GM12878 (cell line): ENCODE results near the gene LMCD1. TPM values are rescaled to one million over a fixed set of nuclear protein-coding genes. Genes with fewer than 3 reads are reported as not detected.

Experiments
- BCL11A ChIP-seq: IDR thresholded peaks from 2 replicates; pipeline ENCODE4 v1.6.1; 2011; ENCODE audit warnings: low read depth, low read length
- BCLAF1 ChIP-seq: fragments of 450-650 bp; IDR thresholded peaks from 2 replicates; pipeline ENCODE4 v1.6.1; 2017; ENCODE audit warnings: antibody characterized with exemption, mild to moderate bottlenecking, moderate library complexity
- CEBPZ ChIP-seq: fragments of 150-350 bp; IDR thresholded peaks from 2 replicates; pipeline ENCODE4 v1.6.1; 2016; ENCODE audit warnings: low read depth, low read length
- EP300 ChIP-seq, 2 experiments: fragments of 150-350 bp in 1 of 2; IDR thresholded peaks; 2 replicates each; pipeline ENCODE4 v1.6.1; 2011 to 2012; ENCODE audit warnings: low read depth in 2 of 2, low read length in 2 of 2, borderline replicate concordance in 1 of 2, improper control_type of control experiment in 1 of 2, inconsistent platforms in 1 of 2; ENCODE audit not compliant: control insufficient read depth in 1 of 2
- RAD21 ChIP-seq: IDR thresholded peaks from 2 replicates; pipeline ENCODE4 v1.6.1; 2011; ENCODE audit warnings: mild to moderate bottlenecking, low read depth, low read length, moderate library complexity; ENCODE audit not compliant: insufficient read depth
- RB1 ChIP-seq: fragments of 450-650 bp; formaldehyde crosslinking; IDR thresholded peaks from 2 replicates; pipeline ENCODE4 v1.6.1; 2017; ENCODE audit warnings: mild to moderate bottlenecking, borderline replicate concordance
- SIN3A ChIP-seq: IDR thresholded peaks from 2 replicates; pipeline ENCODE4 v1.6.1; 2012; ENCODE audit warnings: low read depth, low read length, improper control_type of control experiment
- STAT1 ChIP-seq: fragments of 450-650 bp; conservative IDR thresholded peaks from 2 replicates; pipeline ENCODE4 v1.6.1; 2014; ENCODE audit warnings: antibody characterized with exemption, mild to moderate bottlenecking
- polyA plus RNA-seq, 11 experiments: library from polyadenylated mRNA; depleted of rRNA in 4 of 11; unstranded in 6 of 11; stranded (reverse) in 5 of 11; fragments of >200 nt; fragmentation: Nextera tagmentation in 4 of 11; fragmentation: Illumina TruSeq in 1 of 11; extraction: Ambion mirVana in 4 of 11; extraction: Trizol in 1 of 11; gene quantifications; 1 replicate in 1 of 11; 2 replicates in 10 of 11; pipeline versions ENCODE4 v1.2.1 to v1.2.3, GENCODE V29; 2011 to 2016; ENCODE audit warnings: inconsistent platforms in 2 of 11, missing spikeins in 2 of 11, low read depth in 1 of 11
- total RNA-seq, 4 experiments: library from RNA; depleted of rRNA in 3 of 4; stranded (reverse); fragments of >200 nt in 3 of 4; fragmentation: Illumina TruSeq in 1 of 4; extraction: Trizol in 1 of 4; gene quantifications; 2 replicates each; pipeline versions ENCODE4 v1.2.1 to v1.2.3, GENCODE V29; 2013 to 2021
- TF ChIP-seq, protein P1 (sequence below): fragments of 450-650 bp; IDR thresholded peaks from 2 replicates; pipeline ENCODE4 v1.6.1; 2017; ENCODE audit warnings: borderline replicate concordance

LMCD1 gene
- total and polyA plus RNA-seq, 10 of the 15 experiments (the other 5 are each of a cell fraction or from before 2014, with no cell fraction given): 0.27 to 6.4 (median 1.7) TPM

DNA sequence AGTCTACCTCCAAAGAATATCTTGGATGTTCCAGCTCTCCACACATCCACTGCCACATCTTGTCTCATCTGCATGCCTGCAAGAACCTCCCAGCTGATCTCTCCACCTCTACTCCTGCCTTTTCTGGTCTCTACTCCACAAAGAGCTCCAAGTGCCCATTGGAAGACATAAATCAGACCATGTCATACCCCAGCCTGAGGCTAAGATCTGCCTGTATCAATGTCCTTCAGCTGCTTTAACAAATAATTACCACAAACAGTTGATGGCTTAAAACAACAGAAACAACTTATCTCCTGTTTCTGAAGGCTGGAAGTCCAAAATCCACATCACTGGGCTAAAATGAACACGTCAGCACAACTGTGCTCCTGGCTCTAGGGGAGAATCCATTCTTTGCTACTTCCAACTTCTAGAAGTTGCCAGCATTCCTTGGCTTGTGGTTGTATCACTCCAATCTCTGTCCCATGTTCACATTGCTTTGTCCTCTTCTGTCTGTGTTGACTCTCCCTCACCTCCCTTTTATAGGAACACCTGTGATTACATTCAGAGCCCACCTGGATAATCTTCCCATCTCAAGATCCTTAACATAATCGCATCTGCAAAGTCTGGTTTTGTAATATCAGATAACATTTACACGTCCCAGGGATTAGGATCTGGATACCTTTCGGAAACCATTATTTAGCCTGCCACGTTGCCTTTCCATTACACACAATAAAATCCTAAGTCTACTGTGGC lies 17.0 kb upstream of the LMCD1 start (continued):
- TF ChIP-seq CEBPZ: no peak
- TF ChIP-seq RAD21: no peak
- TF ChIP-seq STAT1: no peak
- TF ChIP-seq SIN3A: no peak
- TF ChIP-seq BCLAF1: no peak
- TF ChIP-seq BCL11A: no peak
- no peak for TF ChIP-seq EP300 (IDR thresholded peaks at IDR 0.05; ENCODE audit: borderline replicate concordance in 1 of 2, control insufficient read depth in 1 of 2, low read depth in 2 of 2, low read length in 2 of 2)
- TF ChIP-seq, protein P1, sequence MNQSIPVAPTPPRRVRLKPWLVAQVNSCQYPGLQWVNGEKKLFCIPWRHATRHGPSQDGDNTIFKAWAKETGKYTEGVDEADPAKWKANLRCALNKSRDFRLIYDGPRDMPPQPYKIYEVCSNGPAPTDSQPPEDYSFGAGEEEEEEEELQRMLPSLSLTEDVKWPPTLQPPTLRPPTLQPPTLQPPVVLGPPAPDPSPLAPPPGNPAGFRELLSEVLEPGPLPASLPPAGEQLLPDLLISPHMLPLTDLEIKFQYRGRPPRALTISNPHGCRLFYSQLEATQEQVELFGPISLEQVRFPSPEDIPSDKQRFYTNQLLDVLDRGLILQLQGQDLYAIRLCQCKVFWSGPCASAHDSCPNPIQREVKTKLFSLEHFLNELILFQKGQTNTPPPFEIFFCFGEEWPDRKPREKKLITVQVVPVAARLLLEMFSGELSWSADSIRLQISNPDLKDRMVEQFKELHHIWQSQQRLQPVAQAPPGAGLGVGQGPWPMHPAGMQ: no peak
- TF ChIP-seq RB1: no peak
- TF ChIP-seq, all 136 proteins: peak for 0
